HepG2 (cell line): ENCODE data around the gene UBR4. TPM values are rescaled to one million over a fixed set of nuclear protein-coding genes. Genes with fewer than 3 reads are reported as not detected.

Experiments used
- ATAC-seq: fragments of 200-7000 bp; cut with Tn5 transposase; 3 replicates; pipeline ENCODE4 v1.9.1; 2020; ENCODE audit warnings: mild to moderate bottlenecking, moderate library complexity
- BruUV-seq: library from RNA; stranded (reverse); fragments of 400-500 nt; replicated peaks from 2 replicates; lab custom pipeline; 2021; lab: Mats Ljungman, UMichigan
- CTCF ChIA-PET: fragments of 300-600 bp; formaldehyde crosslinking; extraction: SDS; loops from one replicate; lab custom pipeline; 2021; ENCODE audit warnings: low total read pairs, inconsistent platforms, low intra/inter-chr PET ratio; lab: Yijun Ruan, JAX
- POLR2A ChIA-PET: fragments of 350-600 bp; sonication (Branson Sonifier 250); formaldehyde crosslinking; loops from one replicate; lab custom pipeline; 2020; ENCODE audit warnings: antibody characterized with exemption, inconsistent platforms; lab: Yijun Ruan, JAX
- DNase-seq: peaks from one replicate; pipeline ENCODE4 v3.0.0-alpha.2; 2015; ENCODE audit warnings: low spot score
- FAIRE-seq: peaks from 3 replicates; lab custom pipeline; 2011; peaks lifted over from hg19 to GRCh38; lab: Jason Lieb, UNC
- H2AFZ ChIP-seq: one replicate; pipeline ENCODE4 v1.6.1; 2011; ENCODE audit warnings: low read length, inconsistent platforms
- H3K27ac ChIP-seq: fragments of 300-600 bp; 3 replicates; pipeline ENCODE4 v1.8.0; 2011; ENCODE audit warnings: mixed run types, mild to moderate bottlenecking, mixed read lengths, low read length, inconsistent platforms; ENCODE audit not compliant: insufficient read depth; ENCODE audit errors: extremely low read length
- H3K27me3 ChIP-seq, 2 experiments: fragments of 200-600 bp in 1 of 2; 2 replicates in 1 of 2; 3 replicates in 1 of 2; pipeline versions ENCODE4 v1.6.0 to v1.8.0; 2011; ENCODE audit warnings: low read length in 2 of 2, mild to moderate bottlenecking in 2 of 2, moderate library complexity in 2 of 2, inconsistent platforms in 1 of 2; ENCODE audit not compliant: insufficient read depth in 2 of 2, control insufficient read depth in 1 of 2
- H3K36me3 ChIP-seq, 2 experiments: fragments of 200-600 bp in 1 of 2; replicated peaks in 1 of 2; 2 replicates in 1 of 2; 3 replicates in 1 of 2; pipeline versions ENCODE4 v1.5.1 to v1.8.0; 2011; ENCODE audit warnings: low read length in 2 of 2, inconsistent platforms in 1 of 2; ENCODE audit not compliant: insufficient read depth in 2 of 2, control insufficient read depth in 1 of 2
- H3K4me1 ChIP-seq: 2 replicates; pipeline ENCODE4 v1.5.1; 2012; ENCODE audit warnings: low read length, inconsistent platforms; ENCODE audit not compliant: insufficient read depth
- H3K4me2 ChIP-seq: 2 replicates; pipeline ENCODE4 v1.6.0; 2011; ENCODE audit warnings: low read depth, low read length, inconsistent platforms
- H3K4me3 ChIP-seq, 3 experiments: fragments of 200-600 bp in 1 of 3; sonication (generic), shearing (Covaris generic) in 1 of 3; replicated peaks in 1 of 3; 2 replicates each; pipeline ENCODE4 v1.5.1; 2011 to 2016; ENCODE audit warnings: low read length in 3 of 3, inconsistent platforms in 2 of 3, low read depth in 2 of 3, mild to moderate bottlenecking in 2 of 3, control low read depth in 1 of 3, mixed read lengths in 1 of 3; ENCODE audit not compliant: insufficient read depth in 1 of 3
- H3K79me2 ChIP-seq: one replicate; pipeline ENCODE4 v1.6.1; 2011; ENCODE audit warnings: low read length, inconsistent platforms; ENCODE audit not compliant: insufficient read depth
- H3K9ac ChIP-seq: 2 replicates; pipeline ENCODE4 v1.6.0; 2011; ENCODE audit warnings: mild to moderate bottlenecking, low read depth, low read length, inconsistent platforms; ENCODE audit not compliant: insufficient read depth
- H3K9me3 ChIP-seq: 2 replicates; pipeline ENCODE4 v1.5.1; 2012; ENCODE audit warnings: mild to moderate bottlenecking, low read length
- H4K20me1 ChIP-seq: 2 replicates; pipeline ENCODE4 v1.6.0; 2011; ENCODE audit warnings: inconsistent platforms, mild to moderate bottlenecking, low read length, moderate library complexity; ENCODE audit not compliant: insufficient read depth
- E2F2 ChIP-seq: sonication (generic); formaldehyde crosslinking; IDR thresholded peaks from 2 replicates; pipeline ENCODE4 v1.4.0; 2020; ENCODE audit warnings: missing genetic modification reagents, borderline replicate concordance
- ESRRA ChIP-seq: sonication (generic); formaldehyde crosslinking; IDR thresholded peaks from 2 replicates; pipeline ENCODE4 v1.5.1; 2020; ENCODE audit warnings: mild to moderate bottlenecking, low read depth, missing genetic modification reagents
- FOXA1 ChIP-seq, 2 experiments: fragments of 450-650 bp in 1 of 2; sonication (generic) in 1 of 2; formaldehyde crosslinking in 1 of 2; IDR thresholded peaks; 2 replicates each; pipeline versions ENCODE4 v1.4.0 to v1.6.1; 2016 to 2020; ENCODE audit warnings: missing genetic modification reagents in 1 of 2
- FOXO1 ChIP-seq: sonication (generic); formaldehyde crosslinking; IDR thresholded peaks from 2 replicates; pipeline ENCODE4 v1.4.0; 2020; ENCODE audit warnings: missing genetic modification reagents
- GLI4 ChIP-seq: sonication (generic); formaldehyde crosslinking; IDR thresholded peaks from 2 replicates; pipeline ENCODE4 v1.5.1; 2020; ENCODE audit warnings: missing genetic modification reagents, mild to moderate bottlenecking, moderate library complexity, borderline replicate concordance
- HHEX ChIP-seq: IDR thresholded peaks from 2 replicates; pipeline ENCODE4 v1.6.1; 2016; ENCODE audit warnings: control low read depth
- JUN ChIP-seq: sonication (generic); formaldehyde crosslinking; IDR thresholded peaks from 2 replicates; pipeline ENCODE4 v1.4.0; 2020; ENCODE audit warnings: mild to moderate bottlenecking, missing genetic modification reagents
- RBFOX2 ChIP-seq: fragments of 200-400 bp; formaldehyde crosslinking; IDR thresholded peaks from 2 replicates; pipeline ENCODE4 v1.6.1; 2017; ENCODE audit warnings: low read depth, mild to moderate bottlenecking, low read length
- SRSF1 ChIP-seq: fragments of 200-400 bp; formaldehyde crosslinking; optimal IDR thresholded peaks from 2 replicates; pipeline ENCODE3; 2017; ENCODE audit warnings: mild to moderate bottlenecking, low read depth, low read length, moderate library complexity
- SRY ChIP-seq: sonication (generic); formaldehyde crosslinking; IDR thresholded peaks from 2 replicates; pipeline ENCODE4 v1.8.0; 2022; ENCODE audit warnings: mild to moderate bottlenecking, missing genetic modification reagents
- TRAFD1 ChIP-seq: sonication (generic); formaldehyde crosslinking; IDR thresholded peaks from 2 replicates; pipeline ENCODE4 v1.5.1; 2020; ENCODE audit warnings: missing genetic modification reagents, mild to moderate bottlenecking, borderline replicate concordance
- ZNF276 ChIP-seq: sonication (generic); formaldehyde crosslinking; IDR thresholded peaks from 2 replicates; pipeline ENCODE4 v1.4.0; 2020; ENCODE audit warnings: mild to moderate bottlenecking, low read depth, missing genetic modification reagents
- ZNF383 ChIP-seq: sonication (generic); formaldehyde crosslinking; IDR thresholded peaks from 2 replicates; pipeline ENCODE4 v1.4.0; 2020; ENCODE audit warnings: missing genetic modification reagents, mild to moderate bottlenecking, borderline replicate concordance
- ZNF512B ChIP-seq: sonication (generic); formaldehyde crosslinking; IDR thresholded peaks from 2 replicates; pipeline ENCODE4 v1.5.1; 2020; ENCODE audit warnings: missing genetic modification reagents, mild to moderate bottlenecking, borderline replicate concordance
- ZNF652 ChIP-seq: IDR thresholded peaks from 2 replicates; pipeline ENCODE4 v1.6.1; 2016; ENCODE audit warnings: low read depth, borderline replicate concordance
- WGBS: methylation state at CpG from one replicate; pipeline ENCODE4 v1.1.6; 2017; ENCODE audit warnings: low lambda C conversion rate; 5-methylcytosine and 5-hydroxymethylcytosine counted together
- in situ Hi-C: cut with HindIII; loops from 2 replicates; pipeline ENCODE4 v1.10.0; 2017; ENCODE audit warnings: low pct_unique_long_range_greater_than_20kb; ENCODE audit not compliant: extremely low pct_ligation_motif_present
- intact Hi-C: fragments of 100-400 bp; cut with micrococcal nuclease; formaldehyde crosslinking; loops from one replicate; pipeline ENCODE4 v1.10.0; 2022; ENCODE audit not compliant: unreplicated experiment
- polyA plus RNA-seq, 8 experiments: library from polyadenylated mRNA; depleted of rRNA in 3 of 8; stranded (reverse) in 7 of 8; unstranded in 1 of 8; fragments of >200 nt; fragmentation: Illumina TruSeq in 4 of 8; extraction: Trizol in 4 of 8; gene quantifications; 2 replicates each; pipeline versions ENCODE4 v1.2.1 to v1.2.3, GENCODE V29; 2011 to 2016; ENCODE audit warnings: low read depth in 4 of 8, missing spikeins in 1 of 8, mixed read lengths in 1 of 8; ENCODE audit not compliant: insufficient read depth in 1 of 8
- total RNA-seq, 5 experiments: library from RNA; depleted of rRNA; stranded (reverse); fragments of >200 nt; fragmentation: Illumina TruSeq; extraction: Trizol; gene quantifications; 2 replicates each; pipeline ENCODE4 v1.2.3, GENCODE V29; 2016; ENCODE audit warnings: low read depth in 1 of 5

The UBR4 gene
- total and polyA plus RNA-seq, 2 of the 13 experiments (the other 11 are each of a cell fraction or from before 2014, with no cell fraction given): 59.1 to 106 TPM

GRCh38 chr1:19204446-19205266, 5.4 kb downstream of the UBR4 start:
- peaks cover 95% of the 10 kb centered on the region for H3K79me2 ChIP-seq
- no TSS peak for BruUV-seq
- FAIRE-seq: no peak
- no peak overlapping the region for H3K4me3 ChIP-seq
- intact Hi-C loops: no loop called here
- DNase-seq: no peak
- peaks cover 52% of the 10 kb centered on the region for H4K20me1 ChIP-seq
- in situ Hi-C loops: no loop called here
- H3K4me1 ChIP-seq: peaks cover 77% of the 10 kb centered on the region
- WGBS: 97% methylated on average over 6 of the region's 6 CpGs
- no peak overlapping the region for H3K27ac ChIP-seq
- H3K9me3 ChIP-seq: no peaks in the 10 kb centered on the region
- ChIA-PET POLR2A (no interaction called here), CTCF (no interaction called here)
- no peak for ATAC-seq
- peaks cover 0 to 4% of the 10 kb centered on the region in 2 experiments; a peak in 2 of 5 replicates for H3K27me3 ChIP-seq
- H3K9ac ChIP-seq: no peak overlapping the region
- peaks cover 12 to 31% of the 10 kb centered on the region in 2 experiments; a peak in 4 of 5 replicates for H3K36me3 ChIP-seq
- no peak overlapping the region for H3K4me2 ChIP-seq
- no peak overlapping the region for H2AFZ ChIP-seq
- TF ChIP-seq FOXA1 (IDR thresholded peaks at IDR 0.05): no peak
- TF ChIP-seq FOXA1 (CRISPR knock-in tag; IDR thresholded peaks at IDR 0.05): no peak
- no peak for TF ChIP-seq HHEX (CRISPR knock-in tag)
- no peak for TF ChIP-seq RBFOX2
- no peak for TF ChIP-seq GLI4 (CRISPR knock-in tag)
- no peak for TF ChIP-seq JUN (CRISPR knock-in tag)
- no peak for TF ChIP-seq ZNF383 (CRISPR knock-in tag)
- TF ChIP-seq ZNF512B: no peak
- TF ChIP-seq SRY (CRISPR knock-in tag): no peak
- no peak for TF ChIP-seq ZNF276 (CRISPR knock-in tag)
- no peak for TF ChIP-seq E2F2
- no peak for TF ChIP-seq ESRRA (CRISPR knock-in tag)
- no peak for TF ChIP-seq FOXO1 (CRISPR knock-in tag)
- TF ChIP-seq TRAFD1 (CRISPR knock-in tag): no peak
- TF ChIP-seq ZNF652: no peak
- TF ChIP-seq SRSF1: no peak
